Erythroblast (primary cell): ENCODE measurements around the gene LDLRAD4.

Experiments
- DNase-seq, 2 experiments: peaks; one replicate each; lab custom pipeline; 2025; lab: John Stamatoyannopoulos, UW
- GATA1 ChIP-seq: IDR thresholded peaks from 2 replicates; pipeline ENCODE4 v1.6.1; 2011; ENCODE audit warnings: low read depth, mild to moderate bottlenecking, control low read depth, low read length, moderate library complexity
- POLR2A ChIP-seq: IDR thresholded peaks from 2 replicates; pipeline ENCODE4 v1.6.1; 2011; ENCODE audit warnings: mild to moderate bottlenecking, low read length

Gene LDLRAD4

GRCh38 chr18:13401404-13401803 is 182.8 kb downstream of the LDLRAD4 start:
- DNase-seq: no peak
- TF ChIP-seq GATA1 (no peak), POLR2A (no peak)

- TF ChIP-seq GATA1 (no peak), POLR2A (no peak)
- DNase-seq: no peak
Measured at GRCh38 chr18:13401826-13402225, 183.3 kb downstream of the LDLRAD4 start.

- TF ChIP-seq POLR2A (no peak), GATA1 (no peak)
- no peak for DNase-seq
Measured at GRCh38 chr18:13403786-13404549, 185.4 kb downstream of the LDLRAD4 start.

- TF ChIP-seq POLR2A (no peak), GATA1 (no peak)
- no peak for DNase-seq
Measured at GRCh38 chr18:13405305-13406038, 186.9 kb downstream of the LDLRAD4 start.

GRCh38 chr18:13406049-13406615 is 187.6 kb downstream of the LDLRAD4 start:
- DNase-seq: no peak
- no peak for TF ChIP-seq POLR2A
- TF ChIP-seq GATA1: no peak

- DNase-seq: no peak
- TF ChIP-seq GATA1 (no peak), POLR2A (no peak)
Measured at GRCh38 chr18:13406736-13407135, 188.2 kb downstream of the LDLRAD4 start.

GRCh38 chr18:13407484-13407883 is 188.9 kb downstream of the LDLRAD4 start:
- DNase-seq: no peak
- TF ChIP-seq GATA1 (no peak), POLR2A (no peak)

- DNase-seq: no peak
- TF ChIP-seq POLR2A (no peak), GATA1 (no peak)
Measured at GRCh38 chr18:13409026-13409425, 190.5 kb downstream of the LDLRAD4 start.

- TF ChIP-seq POLR2A (no peak), GATA1 (no peak)
- no peak for DNase-seq
Measured at GRCh38 chr18:13409997-13410396, 191.4 kb downstream of the LDLRAD4 start.

GRCh38 chr18:13410471-13410870 is 191.9 kb downstream of the LDLRAD4 start:
- no peak for TF ChIP-seq GATA1
- no peak for TF ChIP-seq POLR2A

GRCh38 chr18:13412017-13412416 is 193.5 kb downstream of the LDLRAD4 start:
- DNase-seq: no peak
- no peak for TF ChIP-seq POLR2A
- TF ChIP-seq GATA1: no peak

More at GRCh38 chr18:13410471-13410870, 191.9 kb downstream of the LDLRAD4 start:
- DNase-seq: no peak

- no peak for TF ChIP-seq GATA1
- no peak for TF ChIP-seq POLR2A
- no peak for DNase-seq
Measured at GRCh38 chr18:13412901-13413300, 194.3 kb downstream of the LDLRAD4 start.

- DNase-seq: no peak
- no peak for TF ChIP-seq POLR2A
- no peak for TF ChIP-seq GATA1
Measured at GRCh38 chr18:13414102-13414501, 195.5 kb downstream of the LDLRAD4 start.

- no peak for TF ChIP-seq GATA1
- TF ChIP-seq POLR2A: no peak
- no peak for DNase-seq
Measured at GRCh38 chr18:13414521-13414920, 196.0 kb downstream of the LDLRAD4 start.

- no peak for DNase-seq
- no peak for TF ChIP-seq GATA1
- no peak for TF ChIP-seq POLR2A
Measured at GRCh38 chr18:13415736-13416135, 197.2 kb downstream of the LDLRAD4 start.
